ENCODE measurements around the gene DDX23.
A peak's percentile ranks its signal among the peaks of the same experiment; 100 is the strongest.
"Not testable (repeated sequence)": the region's sequence is repeated elsewhere in the genome, so short reads cannot be mapped to it uniquely, and the experiment has no call there.

DDX23 gene

DNA sequence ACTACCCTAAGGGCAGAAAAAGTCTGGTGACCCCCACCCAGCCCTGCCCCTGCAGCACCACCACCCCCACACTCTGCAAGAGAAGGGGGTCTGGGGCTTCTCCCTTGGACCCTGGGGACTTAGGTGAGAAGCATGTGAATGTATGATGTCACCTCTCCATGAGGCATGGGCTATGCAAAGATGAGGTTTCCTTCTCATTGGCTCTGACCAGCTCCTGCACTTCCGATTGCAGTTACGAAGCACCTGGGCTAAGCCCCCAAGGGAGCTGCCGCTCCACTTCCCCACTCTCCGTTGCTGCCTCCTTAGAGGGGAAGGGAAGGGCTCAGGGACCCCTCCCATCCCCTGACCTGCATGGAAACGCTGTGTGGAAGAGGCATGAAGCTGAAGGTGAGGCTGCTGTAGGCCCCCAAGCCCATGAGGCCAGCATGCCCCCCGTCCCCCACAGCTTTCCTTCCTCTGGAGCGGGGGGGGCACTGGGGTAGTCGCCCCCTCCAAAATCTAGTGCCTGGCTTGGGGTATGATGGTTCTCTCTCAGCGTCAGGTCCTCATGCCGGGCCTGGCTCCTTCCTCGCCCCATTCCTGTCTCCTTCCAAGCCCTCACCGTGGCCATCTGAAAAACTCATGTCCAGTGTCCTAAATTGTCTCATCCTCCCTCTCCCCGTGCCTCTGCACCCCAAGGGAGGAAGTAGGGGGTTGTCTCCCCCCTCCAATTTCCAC lies 5.5 kb upstream of the DDX23 start:
- H3K27me3 Mint-ChIP-seq, result peaks cover under 1 to 18% of the 10 kb centered on the region in 2 donors
- H3K27ac Mint-ChIP-seq, result no peak overlapping the region

GRCh38 chr12:48856379-48856778 lies 4.4 kb upstream of the DDX23 start:
- Mint-ChIP-seq H3K27me3 (peaks cover 0 to 7% of the 10 kb centered on the region in 2 donors), H3K36me3 (ENCODE audit: insufficient read depth) (peaks cover 16% of the 10 kb centered on the region), H3K4me3 (no peak overlapping the region), H3K27ac (no peak overlapping the region), H3K9me3 (no peaks in the 10 kb centered on the region), H3K4me1 (ENCODE audit: low read depth in 2 of 2) (peaks cover 9 to 19% of the 10 kb centered on the region in 2 donors)
- ATAC-seq (replicated peaks), result no peak
- no peak for DNase-seq

More for the DNA sequence above, 5.5 kb upstream of the DDX23 start:
- H3K9me3 Mint-ChIP-seq, result no peaks in the 10 kb centered on the region
- H3K4me1 Mint-ChIP-seq (ENCODE audit: low read depth in 2 of 2), result peaks cover 8 to 11% of the 10 kb centered on the region in 2 donors
- DNase-seq, result no peak
- no peak for ATAC-seq (replicated peaks)
- peaks cover 7% of the 10 kb centered on the region for H3K36me3 Mint-ChIP-seq (ENCODE audit: insufficient read depth)
- no peak overlapping the region for H3K4me3 Mint-ChIP-seq

GRCh38 chr12:48854932-48855331 lies 3.0 kb upstream of the DDX23 start:
- Mint-ChIP-seq H3K4me1 (ENCODE audit: low read depth in 2 of 2) (peaks cover 23 to 34% of the 10 kb centered on the region in 2 donors), H3K36me3 (ENCODE audit: insufficient read depth) (peaks cover 26% of the 10 kb centered on the region)
- not testable (repeated sequence) for H3K27me3 Mint-ChIP-seq; H3K27ac Mint-ChIP-seq; DNase-seq; H3K4me3 Mint-ChIP-seq; ATAC-seq (replicated peaks); H3K9me3 Mint-ChIP-seq

- DNase-seq (no peak), ATAC-seq (replicated peaks) (no peak)
- H3K36me3 Mint-ChIP-seq (ENCODE audit: insufficient read depth), result peaks cover 26% of the 10 kb centered on the region
- H3K9me3 Mint-ChIP-seq, result no peaks in the 10 kb centered on the region
- no peak overlapping the region for H3K27ac Mint-ChIP-seq
- no peaks in the 10 kb centered on the region for H3K27me3 Mint-ChIP-seq
- peaks cover 27 to 38% of the 10 kb centered on the region in 2 donors for H3K4me1 Mint-ChIP-seq (ENCODE audit: low read depth in 2 of 2)
- no peak overlapping the region for H3K4me3 Mint-ChIP-seq
Observed at GRCh38 chr12:48854488-48854887, 2.5 kb upstream of the DDX23 start.

- Mint-ChIP-seq H3K4me1 (ENCODE audit: low read depth in 2 of 2) (peaks cover 28 to 43% of the 10 kb centered on the region in 2 donors), H3K4me3 (peak overlapping the region; percentile 100), H3K9me3 (no peaks in the 10 kb centered on the region), H3K27me3 (no peaks in the 10 kb centered on the region), H3K36me3 (ENCODE audit: insufficient read depth) (peaks cover 32% of the 10 kb centered on the region), H3K27ac (peak overlapping the region; percentile 100)
- peak; percentile 31 for ATAC-seq (replicated peaks)
- peak; percentile 89 to 93 (median 90) for DNase-seq
Observed at GRCh38 chr12:48852734-48853688, 1.0 kb upstream of the DDX23 start.

DNA sequence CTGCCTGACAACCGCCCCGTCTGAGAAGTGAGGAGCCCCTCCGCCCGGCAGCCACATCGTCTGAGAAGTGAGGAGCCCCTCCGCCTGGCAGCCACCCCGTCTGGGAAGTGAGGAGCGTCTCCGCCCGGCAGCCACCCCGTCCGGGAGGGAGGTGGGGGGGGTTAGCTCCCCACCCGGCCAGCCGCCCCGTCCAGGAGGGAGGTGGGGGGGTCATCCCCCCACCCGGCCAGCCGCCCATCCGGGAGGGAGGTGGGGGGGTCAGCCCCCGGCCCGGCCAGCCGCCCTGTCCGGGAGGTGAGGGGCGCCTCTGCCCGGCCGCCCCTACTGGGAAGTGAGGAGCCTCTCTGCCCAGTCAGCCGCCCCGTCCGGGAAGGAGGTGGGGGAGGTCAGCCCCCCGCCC lies 9.9 kb downstream of the DDX23 start:
- not testable (repeated sequence) for H3K27ac Mint-ChIP-seq; H3K9me3 Mint-ChIP-seq; DNase-seq; H3K27me3 Mint-ChIP-seq; ATAC-seq (replicated peaks); H3K4me1 Mint-ChIP-seq (ENCODE audit: low read depth in 2 of 2); H3K4me3 Mint-ChIP-seq
- peaks cover 85% of the 10 kb centered on the region for H3K36me3 Mint-ChIP-seq (ENCODE audit: insufficient read depth)

DNA sequence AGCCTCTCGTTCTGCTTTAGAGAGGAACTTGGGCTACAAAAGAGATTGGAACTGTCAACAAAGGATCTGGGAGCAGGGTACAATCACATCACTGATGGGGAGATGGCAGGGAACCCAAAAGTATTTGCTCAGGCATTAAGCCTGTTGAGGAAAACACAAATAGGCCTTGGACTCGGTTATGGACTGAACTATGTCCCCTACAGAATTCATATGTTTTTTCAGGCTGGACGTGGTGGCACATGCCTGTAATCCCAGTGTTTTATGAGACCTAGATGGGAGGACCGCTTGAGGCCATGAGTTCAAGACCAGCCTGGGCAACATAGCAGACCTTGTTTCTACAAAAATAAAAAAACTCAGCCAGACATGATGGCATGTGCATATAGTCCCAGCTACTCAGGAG lies 13.9 kb downstream of the DDX23 start:
- peak overlapping the region in 1 of 2 donors; percentile 2 for H3K27ac Mint-ChIP-seq
- ATAC-seq (replicated peaks) (no peak), DNase-seq (no peak)
- H3K27me3 Mint-ChIP-seq, result no peaks in the 10 kb centered on the region
- H3K36me3 Mint-ChIP-seq (ENCODE audit: insufficient read depth), result peaks cover 87% of the 10 kb centered on the region
- H3K4me3 Mint-ChIP-seq, result no peak overlapping the region
- no peaks in the 10 kb centered on the region for H3K9me3 Mint-ChIP-seq
- H3K4me1 Mint-ChIP-seq (ENCODE audit: low read depth in 2 of 2), result peaks cover 0 to 1% of the 10 kb centered on the region in 2 donors

DNA sequence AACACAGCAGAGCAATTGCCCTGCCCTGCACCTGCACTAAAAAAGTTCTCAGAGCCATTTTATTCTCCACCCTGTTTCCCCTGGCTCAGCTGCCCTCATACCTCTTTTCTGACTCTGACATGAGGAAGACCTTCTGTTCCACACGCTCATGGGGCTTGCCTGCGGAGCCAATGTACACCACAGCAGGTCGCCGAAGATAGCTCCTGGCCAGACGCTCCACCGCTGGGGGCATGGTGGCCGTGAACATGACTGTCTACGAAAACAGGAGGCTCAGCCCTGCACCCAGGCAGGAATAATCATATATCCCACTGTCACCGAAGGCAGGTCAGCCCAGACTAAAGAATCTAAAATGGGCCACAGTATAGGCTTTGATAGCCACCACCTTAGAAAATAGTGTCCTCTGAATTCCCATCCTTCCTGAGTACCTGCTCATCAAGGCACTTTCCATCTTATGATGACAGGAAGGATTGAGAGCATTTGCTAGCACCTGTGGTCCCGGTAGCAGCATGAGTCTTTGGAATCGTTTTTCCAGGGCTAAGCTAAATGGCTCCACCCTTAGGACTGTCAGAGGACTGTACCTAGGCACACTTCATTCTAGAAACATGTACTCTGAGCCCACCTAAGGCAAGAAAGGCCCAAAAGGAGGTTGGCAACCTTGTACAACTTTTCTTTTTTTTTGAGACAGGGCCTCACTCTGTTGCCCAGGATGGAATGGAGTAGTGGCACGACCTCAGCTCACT lies 19.5 kb downstream of the DDX23 start:
- no peaks in the 10 kb centered on the region for H3K9me3 Mint-ChIP-seq
- peaks cover 3 to 15% of the 10 kb centered on the region in 2 donors for H3K4me1 Mint-ChIP-seq (ENCODE audit: low read depth in 2 of 2)
- peaks cover 79% of the 10 kb centered on the region for H3K36me3 Mint-ChIP-seq (ENCODE audit: insufficient read depth)
- DNase-seq, result no peak
- no peak overlapping the region for H3K4me3 Mint-ChIP-seq
- H3K27me3 Mint-ChIP-seq, result no peaks in the 10 kb centered on the region
- no peak for ATAC-seq (replicated peaks)
- peak overlapping the region; percentile 49 to 72 for H3K27ac Mint-ChIP-seq

DNA sequence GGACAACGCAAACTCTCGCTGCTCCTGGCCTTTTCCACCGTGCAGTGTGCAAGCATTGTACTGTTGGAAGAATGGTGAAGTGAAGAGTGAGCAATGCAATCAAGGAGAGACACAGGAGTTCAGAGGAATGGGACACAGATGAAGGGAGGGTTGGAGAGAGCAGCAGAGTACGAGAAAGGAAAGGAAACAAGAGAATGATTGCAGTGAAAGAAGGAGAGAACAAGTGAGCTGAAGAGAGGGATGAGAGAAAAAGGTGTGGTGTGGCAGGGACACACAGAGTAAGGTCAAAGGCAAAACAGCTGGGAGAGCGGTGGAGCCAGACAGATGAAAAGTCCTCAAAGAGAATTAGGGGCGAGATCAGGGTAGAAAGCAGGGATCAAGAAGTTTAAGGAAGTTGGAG lies 20.7 kb downstream of the DDX23 start:
- Mint-ChIP-seq H3K27me3 (no peaks in the 10 kb centered on the region), H3K4me3 (no peak overlapping the region), H3K9me3 (no peaks in the 10 kb centered on the region), H3K36me3 (ENCODE audit: insufficient read depth) (peaks cover 67% of the 10 kb centered on the region), H3K27ac (peak overlapping the region; percentile 2 to 23), H3K4me1 (ENCODE audit: low read depth in 2 of 2) (peaks cover 3 to 15% of the 10 kb centered on the region in 2 donors)
- DNase-seq (no peak), ATAC-seq (replicated peaks) (no peak)

DNA sequence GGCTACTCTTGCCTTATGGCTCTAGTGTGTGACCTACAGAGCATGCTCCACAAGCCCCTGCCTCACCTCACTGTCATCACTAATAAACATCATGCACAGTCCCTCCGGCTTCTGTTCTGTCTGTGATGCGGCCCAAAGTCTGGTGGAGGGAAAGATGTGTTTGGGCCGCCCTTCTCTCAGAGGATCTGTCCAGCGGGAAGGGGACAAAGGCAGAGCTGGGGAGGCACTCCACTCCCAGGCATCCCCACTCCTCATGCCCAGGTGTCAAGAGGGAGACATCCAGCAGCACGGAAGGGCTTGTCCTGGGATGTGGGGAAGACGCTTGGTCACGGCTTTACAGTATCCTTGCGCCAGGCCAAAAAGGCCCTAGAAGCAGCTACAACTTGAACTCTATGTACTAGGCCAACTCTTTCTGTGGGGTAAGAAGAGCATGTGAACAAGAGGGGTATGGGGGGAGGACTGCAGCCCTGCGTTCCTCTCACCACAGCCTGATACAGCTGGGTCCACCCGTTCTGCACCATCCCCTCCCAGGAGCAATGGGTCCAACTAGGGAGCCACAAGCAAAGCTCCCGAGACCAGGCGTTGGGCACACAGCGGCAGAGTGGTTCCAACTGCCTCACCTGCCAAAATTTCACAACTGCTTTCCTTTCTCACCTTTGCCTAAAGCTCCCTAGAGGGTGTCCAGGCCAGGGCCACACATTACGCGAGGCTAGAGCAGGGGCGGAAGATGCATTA lies 23.0 kb downstream of the DDX23 start:
- peaks cover 14 to 21% of the 10 kb centered on the region in 2 donors for H3K4me1 Mint-ChIP-seq (ENCODE audit: low read depth in 2 of 2)
- peak overlapping the region in 1 of 2 donors; percentile 57 for H3K27ac Mint-ChIP-seq
- no peak overlapping the region for H3K4me3 Mint-ChIP-seq
- H3K9me3 Mint-ChIP-seq, result no peaks in the 10 kb centered on the region
- H3K27me3 Mint-ChIP-seq, result no peaks in the 10 kb centered on the region
- no peak for ATAC-seq (replicated peaks)
- no peak for DNase-seq
- H3K36me3 Mint-ChIP-seq (ENCODE audit: insufficient read depth), result peaks cover 45% of the 10 kb centered on the region

GRCh38 chr12:48828293-48828692 lies 23.7 kb downstream of the DDX23 start:
- H3K27ac Mint-ChIP-seq, result peak overlapping the region in 1 of 2 donors; percentile 57
- peaks cover 37% of the 10 kb centered on the region for H3K36me3 Mint-ChIP-seq (ENCODE audit: insufficient read depth)
- no peaks in the 10 kb centered on the region for H3K27me3 Mint-ChIP-seq
- H3K4me3 Mint-ChIP-seq, result no peak overlapping the region
- no peaks in the 10 kb centered on the region for H3K9me3 Mint-ChIP-seq
- peaks cover 18 to 26% of the 10 kb centered on the region in 2 donors for H3K4me1 Mint-ChIP-seq (ENCODE audit: low read depth in 2 of 2)
- ATAC-seq (replicated peaks) (no peak), DNase-seq (no peak)

DNA sequence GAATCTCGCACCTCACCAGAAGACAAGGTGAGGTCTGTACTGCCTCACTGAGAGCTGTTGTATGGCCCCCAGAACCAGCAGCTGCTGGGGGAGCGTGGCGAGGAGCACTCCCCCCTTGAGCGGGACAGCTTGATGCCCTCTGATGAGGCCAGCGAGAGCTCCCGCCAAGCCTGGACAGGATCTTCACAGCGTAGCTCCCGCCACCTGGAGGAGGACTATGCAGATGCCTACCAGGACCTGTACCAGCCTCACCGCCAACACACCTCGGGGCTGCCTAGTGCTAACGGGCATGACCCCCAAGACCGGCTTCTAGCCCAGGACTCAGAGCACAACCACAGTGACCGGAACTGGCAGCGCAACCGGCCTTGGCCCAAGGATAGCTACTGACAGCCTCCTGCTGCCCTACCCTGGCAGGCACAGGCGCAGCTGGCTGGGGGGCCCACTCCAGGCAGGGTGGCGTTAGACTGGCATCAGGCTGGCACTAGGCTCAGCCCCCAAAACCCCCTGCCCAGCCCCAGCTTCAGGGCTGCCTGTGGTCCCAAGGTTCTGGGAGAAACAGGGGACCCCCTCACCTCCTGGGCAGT lies 24.4 kb downstream of the DDX23 start:
- H3K4me1 Mint-ChIP-seq (ENCODE audit: low read depth in 2 of 2), result peaks cover 18 to 26% of the 10 kb centered on the region in 2 donors
- peak overlapping the region; percentile 33 to 57 for H3K27ac Mint-ChIP-seq
- no peak overlapping the region for H3K4me3 Mint-ChIP-seq
- no peaks in the 10 kb centered on the region for H3K27me3 Mint-ChIP-seq
- ATAC-seq (replicated peaks) (no peak), DNase-seq (no peak)
- no peaks in the 10 kb centered on the region for H3K9me3 Mint-ChIP-seq
- peaks cover 31% of the 10 kb centered on the region for H3K36me3 Mint-ChIP-seq (ENCODE audit: insufficient read depth)
